Anterior cingulate cortex (tissue), 58 donors: ENCODE data around the gene CCDC33.

Experiments
- DNase-seq, 58 donors: peaks; one replicate each; lab custom pipeline; 2025; lab: John Stamatoyannopoulos, UW

The CCDC33 gene

GRCh38 chr15:74253211-74253921, 17.2 kb downstream of the CCDC33 start:
- DNase-seq = no peak

- DNase-seq = no peak
These were observed 21.0 kb downstream of the CCDC33 start for GRCh38 chr15:74257105-74257504.

GRCh38 chr15:74257623-74258022, 21.5 kb downstream of the CCDC33 start:
- no peak for DNase-seq

- no peak for DNase-seq
These were observed 22.5 kb downstream of the CCDC33 start for GRCh38 chr15:74258456-74259291.

- DNase-seq = no peak
These were observed 23.1 kb downstream of the CCDC33 start for GRCh38 chr15:74259292-74259648.

- peak in 1 of 58 donors; percentile 24 for DNase-seq
These were observed 23.9 kb downstream of the CCDC33 start for GRCh38 chr15:74259821-74260607.

GRCh38 chr15:74261041-74261440, 24.9 kb downstream of the CCDC33 start:
- DNase-seq = no peak

GRCh38 chr15:74261685-74262084, 25.6 kb downstream of the CCDC33 start:
- DNase-seq = no peak

GRCh38 chr15:74262151-74262550, 26.0 kb downstream of the CCDC33 start:
- no peak for DNase-seq

- no peak for DNase-seq
These were observed 26.5 kb downstream of the CCDC33 start for GRCh38 chr15:74262625-74263024.

GRCh38 chr15:74263466-74263865, 27.3 kb downstream of the CCDC33 start:
- DNase-seq = no peak

GRCh38 chr15:74264081-74264501, 28.0 kb downstream of the CCDC33 start:
- DNase-seq = peak in 37 of 58 donors; percentile 3 to 86 (median 38)

GRCh38 chr15:74265046-74265639, 29.0 kb downstream of the CCDC33 start:
- DNase-seq = no peak

- no peak for DNase-seq
These were observed 31.9 kb downstream of the CCDC33 start for GRCh38 chr15:74268020-74268419.

GRCh38 chr15:74269362-74270035, 33.4 kb downstream of the CCDC33 start:
- no peak for DNase-seq

- no peak for DNase-seq
These were observed 34.0 kb downstream of the CCDC33 start for GRCh38 chr15:74270155-74270554.

GRCh38 chr15:74270854-74271520, 34.9 kb downstream of the CCDC33 start:
- no peak for DNase-seq

- DNase-seq = no peak
These were observed 36.7 kb downstream of the CCDC33 start for GRCh38 chr15:74272812-74273211.

- DNase-seq = no peak
These were observed 38.4 kb downstream of the CCDC33 start for GRCh38 chr15:74274470-74275038.
